Neural progenitor cell (in vitro differentiated cells): ENCODE measurements around the gene CCDC47. TPM values are rescaled to one million over a fixed set of nuclear protein-coding genes. Genes with fewer than 3 reads are reported as not detected.
"Not testable (repeated sequence)": the region's sequence is repeated elsewhere in the genome, so short reads cannot be mapped to it uniquely, and the experiment has no call there.

Source experiments
- DNase-seq: peaks from one replicate; pipeline ENCODE4 v3.0.0-alpha.2; 2016; ENCODE audit warnings: low spot score
- H2AFZ ChIP-seq: fragments of 200-600 bp; sonication (generic); replicated peaks from 2 replicates; pipeline ENCODE4 v1.6.1; 2016; ENCODE audit warnings: antibody characterized with exemption
- H3F3A ChIP-seq: fragments of 200-600 bp; sonication (generic); 2 replicates; pipeline ENCODE4 v1.6.1; 2016; ENCODE audit warnings: antibody characterized with exemption, low read depth
- H3K27ac ChIP-seq: fragments of 200-600 bp; sonication (generic); 2 replicates; pipeline ENCODE4 v1.5.1; 2016; ENCODE audit warnings: mild to moderate bottlenecking
- H3K27me3 ChIP-seq: fragments of 200-600 bp; sonication (generic); 2 replicates; pipeline ENCODE4 v1.6.1; 2016; ENCODE audit warnings: mild to moderate bottlenecking, moderate library complexity
- H3K36me3 ChIP-seq: fragments of 200-600 bp; sonication (generic); 2 replicates; pipeline ENCODE4 v1.5.1; 2016
- H3K4me1 ChIP-seq: fragments of 200-600 bp; sonication (generic); 2 replicates; pipeline ENCODE4 v1.6.1; 2016; ENCODE audit warnings: mixed run types
- H3K4me2 ChIP-seq: fragments of 200-600 bp; sonication (generic); 2 replicates; pipeline ENCODE4 v1.6.1; 2016
- H3K4me3 ChIP-seq: fragments of 200-600 bp; sonication (generic); 2 replicates; pipeline ENCODE4 v1.5.1; 2016
- H3K79me2 ChIP-seq: fragments of 200-600 bp; sonication (generic); 2 replicates; pipeline ENCODE4 v1.6.1; 2016; ENCODE audit warnings: low read depth
- H3K9ac ChIP-seq: fragments of 200-600 bp; sonication (generic); 2 replicates; pipeline ENCODE4 v1.6.1; 2016
- H3K9me3 ChIP-seq: fragments of 200-600 bp; sonication (generic); 2 replicates; pipeline ENCODE4 v1.5.1; 2016; ENCODE audit warnings: low read depth
- H4K20me1 ChIP-seq: fragments of 200-600 bp; sonication (generic); 2 replicates; pipeline ENCODE4 v1.6.1; 2016; ENCODE audit warnings: low read depth
- H3K27ac Mint-ChIP-seq: 3 replicates; pipeline ENCODE4 v1.8.0; 2021; ENCODE audit warnings: mixed read lengths
- H3K27me3 Mint-ChIP-seq: 2 replicates; pipeline ENCODE4 v1.8.0; 2022; ENCODE audit warnings: low read depth, mild to moderate bottlenecking, inconsistent platforms, moderate library complexity, mixed read lengths; ENCODE audit not compliant: insufficient read depth
- H3K36me3 Mint-ChIP-seq: 3 replicates; pipeline ENCODE4 v1.8.0; 2021; ENCODE audit warnings: mixed read lengths
- H3K4me1 Mint-ChIP-seq: 3 replicates; pipeline ENCODE4 v1.8.0; 2021; ENCODE audit warnings: mixed read lengths
- H3K4me3 Mint-ChIP-seq: 3 replicates; pipeline ENCODE4 v1.8.0; 2021; ENCODE audit warnings: mild to moderate bottlenecking, moderate library complexity, mixed read lengths
- H3K9me3 Mint-ChIP-seq: 3 replicates; pipeline ENCODE4 v1.8.0; 2020; ENCODE audit warnings: mixed read lengths
- EZH2 ChIP-seq: fragments of 200-600 bp; sonication (generic); IDR thresholded peaks from 2 replicates; pipeline ENCODE4 v1.6.1; 2017; ENCODE audit warnings: antibody characterized with exemption, mild to moderate bottlenecking, moderate library complexity
- EZH2phosphoT487 ChIP-seq: fragments of 200-600 bp; sonication (generic); IDR thresholded peaks from 2 replicates; pipeline ENCODE4 v1.6.1; 2017; ENCODE audit warnings: antibody characterized with exemption
- total RNA-seq: library from RNA; depleted of rRNA; stranded (reverse); fragments of >200 nt; gene quantifications from 2 replicates; pipeline ENCODE4 v1.2.3, GENCODE V29; 2015; ENCODE audit warnings: low replicate concordance
- TF ChIP-seq, protein P1 (sequence below): fragments of 200-600 bp; sonication (generic); IDR thresholded peaks from 2 replicates; pipeline ENCODE4 v1.5.1; 2017; ENCODE audit warnings: antibody characterized with exemption, mild to moderate bottlenecking

CCDC47 gene
- total RNA-seq, 1 donor from 2014 or later: 60.8 TPM

DNA sequence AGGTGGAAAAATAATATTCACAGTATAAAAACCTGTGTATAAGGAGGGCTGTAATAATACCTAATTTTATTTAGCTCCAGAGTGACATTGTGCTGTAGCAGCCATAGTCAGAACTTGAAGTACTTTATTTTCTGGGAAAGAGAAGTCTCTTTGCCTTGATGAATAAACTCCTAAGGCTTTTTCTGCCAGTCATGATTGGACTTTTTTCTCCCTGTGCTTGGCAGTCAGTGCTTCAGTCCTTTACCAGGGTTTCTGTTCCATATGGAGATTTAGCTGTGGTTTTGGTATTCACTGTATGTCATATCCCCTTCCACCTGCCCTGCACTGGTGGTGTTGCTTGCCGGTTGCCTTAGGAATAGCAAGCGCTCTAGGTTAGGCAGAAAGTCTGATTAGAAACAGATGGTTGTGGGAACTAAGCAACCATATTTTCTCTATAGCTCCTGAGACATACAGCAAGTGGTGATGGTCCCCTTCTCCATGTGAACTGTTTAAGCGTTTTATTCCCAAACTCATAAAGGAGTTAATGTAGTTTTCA lies 25.2 kb upstream of the CCDC47 start:
- Histone ChIP-seq H4K20me1 (peaks cover 35% of the 10 kb centered on the region), H3K79me2 (peaks cover 17% of the 10 kb centered on the region)
- peaks cover 28% of the 10 kb centered on the region for H3K36me3 Mint-ChIP-seq

GRCh38 chr17:63796375-63796774 lies 23.0 kb upstream of the CCDC47 start:
- H3K36me3 Mint-ChIP-seq: peaks cover 30% of the 10 kb centered on the region
- not testable (repeated sequence) for H3K27me3 Mint-ChIP-seq, H3K9me3 ChIP-seq, H3K4me3 Mint-ChIP-seq, H3K27ac ChIP-seq, H3K27me3 ChIP-seq, H2AFZ ChIP-seq, H3K4me1 ChIP-seq, H3K9me3 Mint-ChIP-seq, H3K27ac Mint-ChIP-seq, H3K4me1 Mint-ChIP-seq, DNase-seq, H3K4me3 ChIP-seq, H3K9ac ChIP-seq, H3F3A ChIP-seq, H3K4me2 ChIP-seq
- Histone ChIP-seq H4K20me1 (peaks cover 29% of the 10 kb centered on the region), H3K79me2 (peaks cover 22% of the 10 kb centered on the region), H3K36me3 (peaks cover 46% of the 10 kb centered on the region)

More for the DNA sequence above, 25.2 kb upstream of the CCDC47 start:
- Histone ChIP-seq H3K4me2 (no peak overlapping the region), H3K27me3 (no peaks in the 10 kb centered on the region), H3K36me3 (peaks cover 45% of the 10 kb centered on the region), H2AFZ (no peak overlapping the region), H3K9ac (no peak overlapping the region), H3K9me3 (no peaks in the 10 kb centered on the region), H3K27ac (no peak overlapping the region), H3K4me3 (no peak overlapping the region), H3K4me1 (no peaks in the 10 kb centered on the region), H3F3A (peaks cover 10% of the 10 kb centered on the region)
- no peak overlapping the region for H3K27ac Mint-ChIP-seq
- no peak overlapping the region for H3K4me3 Mint-ChIP-seq
- H3K4me1 Mint-ChIP-seq: no peaks in the 10 kb centered on the region
- no peak for DNase-seq
- no peaks in the 10 kb centered on the region for H3K27me3 Mint-ChIP-seq
- no peaks in the 10 kb centered on the region for H3K9me3 Mint-ChIP-seq
- TF ChIP-seq EZH2phosphoT487: no peak
- TF ChIP-seq, protein P1, sequence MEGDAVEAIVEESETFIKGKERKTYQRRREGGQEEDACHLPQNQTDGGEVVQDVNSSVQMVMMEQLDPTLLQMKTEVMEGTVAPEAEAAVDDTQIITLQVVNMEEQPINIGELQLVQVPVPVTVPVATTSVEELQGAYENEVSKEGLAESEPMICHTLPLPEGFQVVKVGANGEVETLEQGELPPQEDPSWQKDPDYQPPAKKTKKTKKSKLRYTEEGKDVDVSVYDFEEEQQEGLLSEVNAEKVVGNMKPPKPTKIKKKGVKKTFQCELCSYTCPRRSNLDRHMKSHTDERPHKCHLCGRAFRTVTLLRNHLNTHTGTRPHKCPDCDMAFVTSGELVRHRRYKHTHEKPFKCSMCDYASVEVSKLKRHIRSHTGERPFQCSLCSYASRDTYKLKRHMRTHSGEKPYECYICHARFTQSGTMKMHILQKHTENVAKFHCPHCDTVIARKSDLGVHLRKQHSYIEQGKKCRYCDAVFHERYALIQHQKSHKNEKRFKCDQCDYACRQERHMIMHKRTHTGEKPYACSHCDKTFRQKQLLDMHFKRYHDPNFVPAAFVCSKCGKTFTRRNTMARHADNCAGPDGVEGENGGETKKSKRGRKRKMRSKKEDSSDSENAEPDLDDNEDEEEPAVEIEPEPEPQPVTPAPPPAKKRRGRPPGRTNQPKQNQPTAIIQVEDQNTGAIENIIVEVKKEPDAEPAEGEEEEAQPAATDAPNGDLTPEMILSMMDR: no peak
- no peak for TF ChIP-seq EZH2

- TF ChIP-seq EZH2phosphoT487: no peak
- TF ChIP-seq, protein P1: no peak
- TF ChIP-seq EZH2: no peak
- Mint-ChIP-seq H3K9me3 (no peaks in the 10 kb centered on the region), H3K27ac (no peak overlapping the region), H3K4me3 (no peak overlapping the region), H3K36me3 (peaks cover 20% of the 10 kb centered on the region), H3K27me3 (no peaks in the 10 kb centered on the region), H3K4me1 (no peaks in the 10 kb centered on the region)
- Histone ChIP-seq H3K4me2 (no peak overlapping the region), H3K79me2 (peaks cover 64% of the 10 kb centered on the region), H3K9ac (no peak overlapping the region), H2AFZ (no peak overlapping the region), H3K4me3 (no peak overlapping the region), H3K27ac (no peak overlapping the region), H3F3A (no peaks in the 10 kb centered on the region), H3K9me3 (no peaks in the 10 kb centered on the region), H3K36me3 (peaks cover 19% of the 10 kb centered on the region), H3K27me3 (no peaks in the 10 kb centered on the region), H3K4me1 (no peaks in the 10 kb centered on the region), H4K20me1 (peaks cover 37% of the 10 kb centered on the region)
- no peak for DNase-seq
Measured at GRCh38 chr17:63792055-63792729, 18.8 kb upstream of the CCDC47 start.

DNA sequence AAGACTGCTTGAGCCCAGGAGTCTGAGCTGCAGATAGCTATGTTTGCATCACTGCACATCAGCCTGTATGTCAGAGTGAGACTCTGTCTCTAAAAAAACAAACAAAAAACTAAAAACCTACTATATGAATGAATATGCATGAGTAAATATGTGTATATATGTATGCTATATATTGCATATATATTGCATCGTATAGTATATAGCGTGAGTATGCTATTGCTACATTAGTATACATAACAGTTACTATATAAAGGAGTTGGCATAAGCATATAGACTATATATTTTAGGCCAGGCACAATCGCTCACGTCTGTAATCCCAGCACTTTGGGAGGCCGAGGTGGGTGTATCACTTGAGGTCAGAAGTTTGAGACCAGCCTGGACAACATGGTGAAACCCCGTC lies 16.7 kb upstream of the CCDC47 start:
- H3K79me2 ChIP-seq: peaks cover 77% of the 10 kb centered on the region
- H4K20me1 ChIP-seq: peaks cover 46% of the 10 kb centered on the region
- peaks cover 19% of the 10 kb centered on the region for H3K36me3 ChIP-seq

More for the DNA sequence above, 16.7 kb upstream of the CCDC47 start:
- Histone ChIP-seq H3K4me3 (no peak overlapping the region), H3F3A (no peaks in the 10 kb centered on the region), H3K4me1 (no peaks in the 10 kb centered on the region), H2AFZ (no peak overlapping the region), H3K27ac (no peak overlapping the region), H3K27me3 (no peaks in the 10 kb centered on the region), H3K9ac (no peak overlapping the region), H3K4me2 (no peak overlapping the region), H3K9me3 (no peaks in the 10 kb centered on the region)
- Mint-ChIP-seq H3K4me1 (no peaks in the 10 kb centered on the region), H3K9me3 (no peaks in the 10 kb centered on the region), H3K36me3 (peaks cover 18% of the 10 kb centered on the region), H3K27ac (no peak overlapping the region), H3K4me3 (no peak overlapping the region), H3K27me3 (no peaks in the 10 kb centered on the region)
- TF ChIP-seq EZH2phosphoT487 (no peak), EZH2 (no peak)
- TF ChIP-seq, protein P1: no peak
- no peak for DNase-seq
